Stimulated activated CD4-positive, alpha-beta T cell treated with anti-CD3 and anti-CD28 coated beads, Interleukin-2, amount 100 ng/mL, for 24 hours (primary cell): ENCODE measurements around the gene ANKAR.
"Not testable (repeated sequence)": the region's sequence is repeated elsewhere in the genome, so short reads cannot be mapped to it uniquely, and the experiment has no call there.

Source experiments
- DNase-seq, 2 donors: peaks; one replicate each; pipeline ENCODE4 v3.0.0-alpha.2; 2020

Gene ANKAR

GRCh38 chr2:189658306-189659212 lies 15.9 kb upstream of the ANKAR start:
- DNase-seq, result no peak

- no peak for DNase-seq
These were observed 14.7 kb upstream of the ANKAR start for GRCh38 chr2:189659734-189660133.

GRCh38 chr2:189660803-189661147 lies 13.7 kb upstream of the ANKAR start:
- no peak for DNase-seq

GRCh38 chr2:189661148-189661956 lies 13.1 kb upstream of the ANKAR start, which contains the start of gene ASNSD1:
TSS of gene ASNSD1 (plus strand) at chr2:189661459. CDS start at chr2:189666133, 4,674 bp downstream.
- DNase-seq, result peak; percentile 98

DNA sequence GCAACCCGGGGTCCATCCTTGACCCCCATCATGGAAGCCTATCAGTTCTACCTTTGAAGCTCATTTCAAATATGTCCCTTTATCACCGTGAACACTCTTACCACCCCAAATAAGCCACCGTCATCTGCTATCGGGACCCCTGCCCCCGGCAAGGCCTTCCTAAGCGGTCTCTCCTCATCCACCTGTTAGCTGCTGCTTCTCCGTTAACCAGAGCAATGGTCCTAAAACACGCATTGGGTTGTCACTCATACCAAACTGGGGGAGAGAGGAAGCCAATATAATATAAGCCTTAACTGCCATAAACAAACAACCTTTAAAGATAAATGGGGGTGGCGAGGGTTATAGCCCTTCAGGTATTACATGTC lies 12.5 kb upstream of the ANKAR start:
- DNase-seq, result no peak

- DNase-seq, result no peak
These were observed 11.7 kb upstream of the ANKAR start for GRCh38 chr2:189662669-189663226.

DNA sequence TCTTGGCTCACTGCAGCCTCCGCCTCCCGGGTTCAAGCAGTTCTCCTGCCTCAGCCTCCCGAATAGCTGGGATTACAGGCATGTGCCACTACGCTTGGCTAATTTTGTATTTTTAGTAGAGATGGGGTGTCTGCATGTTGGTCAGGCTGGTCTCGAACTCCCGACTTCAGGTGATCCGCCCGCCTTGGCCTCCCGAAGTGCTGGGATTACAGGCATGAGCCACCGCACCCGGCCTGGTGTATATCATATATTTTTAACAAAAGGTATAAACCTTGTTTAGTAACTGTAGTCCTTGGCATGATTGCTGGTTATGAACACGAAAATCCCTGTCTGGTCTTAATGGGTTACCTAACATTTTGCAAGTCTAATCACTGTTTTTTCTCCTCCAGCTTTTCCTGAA lies 11.2 kb upstream of the ANKAR start:
- not testable (repeated sequence) for DNase-seq

DNA sequence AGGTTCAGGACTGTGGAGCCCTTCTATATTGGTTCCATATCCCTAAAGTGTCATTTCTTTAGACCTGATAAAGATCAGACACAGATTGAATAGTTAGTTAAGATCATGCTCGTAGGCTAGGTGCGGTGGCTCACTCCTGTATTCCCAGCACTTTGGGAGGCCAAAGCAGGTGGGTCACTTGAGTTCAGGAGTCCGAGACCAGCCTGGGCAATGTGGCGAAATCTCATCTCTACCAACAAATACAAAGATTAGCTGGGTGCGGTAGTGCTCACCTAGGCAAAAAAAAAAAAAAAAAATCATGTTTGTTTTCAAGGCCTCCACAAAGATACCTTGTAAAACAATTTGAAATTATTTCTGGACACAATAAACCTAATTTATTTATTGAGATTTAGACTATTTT lies 4.6 kb upstream of the ANKAR start:
- no peak for DNase-seq

DNA sequence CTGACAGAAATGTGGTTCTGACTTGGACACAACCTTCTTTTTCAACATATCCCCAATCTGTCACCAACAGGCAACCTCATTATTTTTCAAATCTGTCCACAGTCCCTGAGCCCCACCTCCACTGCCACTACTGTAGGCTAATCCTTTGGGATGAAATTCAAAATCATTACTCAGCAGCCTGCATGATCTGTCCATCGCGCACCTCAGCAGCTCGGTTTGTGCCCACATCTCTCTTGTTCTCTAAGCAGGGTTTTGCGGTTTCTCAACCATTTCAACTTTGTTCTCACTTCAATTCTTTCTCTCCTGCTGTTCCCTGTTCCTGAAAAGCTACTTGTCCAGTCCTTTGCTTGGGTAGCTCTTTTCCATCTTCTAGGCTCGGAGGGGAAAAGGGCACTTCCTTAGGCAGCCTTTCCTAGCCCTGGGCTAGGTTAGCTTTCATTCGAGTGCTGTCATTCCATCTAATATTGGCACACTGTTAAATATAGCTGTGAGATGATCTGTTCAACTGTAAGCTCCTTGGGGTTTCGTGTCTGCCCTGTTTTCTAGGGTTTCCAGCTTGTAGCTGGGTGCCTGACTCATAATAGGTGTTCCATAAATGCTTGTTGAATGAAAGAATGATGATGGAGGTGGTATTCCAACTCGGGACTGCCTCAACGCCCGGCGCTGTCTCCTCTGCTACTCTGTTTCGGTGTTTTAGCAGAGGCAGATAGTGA lies 653 bp upstream of the ANKAR start:
- no peak for DNase-seq

GRCh38 chr2:189676471-189676870 lies 2.0 kb downstream of the ANKAR start:
- no peak for DNase-seq

GRCh38 chr2:189679226-189679625 lies 4.8 kb downstream of the ANKAR start:
- no peak for DNase-seq

- DNase-seq, result no peak
These were observed 6.7 kb downstream of the ANKAR start for GRCh38 chr2:189681203-189681602.

- DNase-seq, result no peak
These were observed 7.4 kb downstream of the ANKAR start for GRCh38 chr2:189681903-189682302.

DNA sequence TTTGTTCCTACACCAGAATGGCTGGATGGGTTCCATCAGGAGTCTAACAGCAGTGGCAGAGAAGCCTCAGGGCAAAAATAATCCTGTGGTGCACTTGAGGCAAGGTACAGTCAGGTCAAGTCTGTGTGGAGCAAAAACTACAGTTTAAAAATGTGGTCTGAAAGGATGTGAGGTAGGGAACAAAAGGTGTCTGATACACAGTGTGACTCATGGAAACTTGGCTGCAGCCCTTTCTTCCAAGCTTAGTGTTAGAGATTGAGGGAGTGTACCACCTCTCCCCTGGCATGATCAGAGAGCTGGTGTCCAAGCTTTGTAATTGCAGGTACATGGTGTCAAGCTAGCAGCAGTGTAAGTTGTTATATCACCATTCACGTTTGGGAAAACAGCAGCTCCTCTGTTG lies 8.9 kb downstream of the ANKAR start:
- no peak for DNase-seq

DNA sequence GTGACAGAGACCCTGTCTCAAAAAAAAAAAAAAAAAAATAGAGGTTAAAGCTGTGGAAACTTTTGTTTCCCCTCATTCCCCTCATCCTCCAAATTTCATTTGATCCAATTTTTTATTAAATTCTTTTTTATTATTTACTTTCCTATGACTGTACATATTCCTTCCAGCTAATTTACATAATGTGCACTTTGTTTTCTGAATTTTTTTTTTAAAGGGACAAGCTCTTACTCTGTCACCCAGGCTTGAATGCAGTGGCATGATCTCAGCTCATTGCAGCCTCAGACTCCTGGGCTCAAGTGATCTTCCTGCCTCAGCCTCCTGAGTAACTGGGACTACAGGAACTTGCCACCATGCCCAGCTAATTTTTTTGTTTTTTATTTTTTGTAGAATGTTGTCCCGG lies 10.3 kb downstream of the ANKAR start:
- no peak for DNase-seq

DNA sequence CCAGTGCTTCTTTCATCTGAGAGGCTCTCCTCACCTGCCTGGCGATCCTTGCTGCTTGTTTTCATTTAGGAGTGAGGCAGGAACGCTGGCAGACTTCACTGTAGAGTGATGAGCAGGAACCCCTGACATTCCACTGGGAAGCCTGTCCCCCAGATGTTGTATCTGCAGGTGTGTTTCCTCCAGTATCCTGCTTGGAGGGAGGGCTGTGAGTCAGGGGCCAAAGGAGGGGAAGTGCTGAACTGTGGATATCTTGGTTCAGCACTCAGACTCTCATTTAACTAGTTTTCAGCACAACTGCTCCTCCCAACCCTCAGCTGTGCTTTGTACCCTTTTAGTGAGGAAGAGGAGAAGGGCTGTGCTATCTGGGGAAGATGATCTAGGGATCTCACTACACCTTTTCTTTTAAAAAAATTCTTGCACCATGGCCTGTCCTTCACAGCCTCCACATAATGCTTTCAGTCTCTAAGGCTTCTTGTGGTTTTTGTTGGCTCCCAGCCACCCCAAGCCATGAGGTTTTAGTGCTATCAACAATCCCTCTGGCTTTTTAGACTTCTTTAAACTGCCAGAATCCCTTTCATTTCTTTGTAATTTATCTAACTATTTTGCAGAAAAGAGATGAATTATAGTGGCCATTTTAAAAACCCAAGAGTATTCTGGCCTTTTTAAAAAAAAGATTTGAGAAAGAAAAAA lies 11.2 kb downstream of the ANKAR start:
- DNase-seq, result no peak

- not testable (repeated sequence) for DNase-seq
These were observed 13.3 kb downstream of the ANKAR start for GRCh38 chr2:189687796-189688195.

DNA sequence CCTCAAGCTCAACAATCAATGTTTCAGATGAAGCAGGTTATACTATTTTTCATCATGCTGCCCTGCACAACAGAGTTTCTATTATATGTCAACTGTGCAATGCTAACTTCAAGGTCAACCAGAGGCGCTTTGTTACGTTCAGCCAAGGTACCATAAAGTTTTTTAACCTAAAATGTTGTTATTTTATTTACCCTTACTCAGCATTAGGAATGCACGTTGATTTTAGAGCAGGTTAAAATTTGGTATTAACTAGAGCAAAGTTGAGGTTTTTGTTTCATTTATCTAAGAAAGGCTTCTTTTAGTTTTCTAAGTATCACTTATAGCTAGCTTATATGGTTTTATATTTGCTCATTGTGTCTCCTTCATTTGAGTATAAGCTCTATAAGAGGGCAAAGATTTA lies 21.8 kb downstream of the ANKAR start:
- no peak for DNase-seq

DNA sequence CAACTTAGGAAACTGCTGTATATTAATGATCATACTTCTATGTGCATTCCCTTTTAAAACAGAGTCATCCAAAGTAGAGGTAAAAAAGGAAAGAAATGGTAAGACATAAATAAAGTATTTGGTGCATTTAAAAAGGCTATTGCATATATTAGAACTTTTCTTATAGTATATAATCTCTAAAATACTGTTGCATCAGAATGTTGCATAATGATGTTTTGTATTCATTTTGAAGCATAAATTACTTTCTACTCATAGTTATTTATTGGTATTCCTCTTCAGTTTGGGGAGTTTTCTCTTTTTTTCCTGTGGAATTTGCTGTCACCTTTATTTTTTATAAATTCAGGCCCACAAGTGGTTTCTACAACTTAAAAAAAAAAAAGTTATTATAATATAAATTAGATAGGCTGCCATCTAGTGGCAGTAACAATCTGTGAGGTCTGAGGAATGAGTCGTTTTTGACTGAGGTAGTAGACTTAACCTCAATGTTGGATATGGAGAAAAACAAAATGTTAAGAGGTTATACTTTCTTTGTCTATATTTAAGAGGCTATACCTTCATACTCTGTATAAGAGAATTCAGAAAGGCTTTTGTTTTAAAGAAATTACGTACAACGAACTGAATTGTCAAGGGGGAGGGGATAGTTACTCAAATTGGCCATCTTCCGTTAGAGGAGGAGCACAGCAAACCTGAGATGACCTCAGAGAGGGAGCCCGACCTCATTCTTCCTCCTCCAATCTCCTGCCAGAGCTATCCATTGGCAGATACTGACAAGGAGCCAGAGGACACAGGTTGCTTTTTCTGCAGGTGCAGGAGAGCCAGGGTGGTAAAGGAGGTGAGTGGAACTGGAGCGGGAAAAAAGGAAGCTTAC lies 23.8 kb downstream of the ANKAR start:
- peak in 1 of 2 donors; percentile 39 for DNase-seq

GRCh38 chr2:189700681-189701080 lies 26.2 kb downstream of the ANKAR start:
- no peak for DNase-seq

GRCh38 chr2:189702071-189702470 lies 27.6 kb downstream of the ANKAR start:
- DNase-seq, result no peak
